ENCODE data around the gene PHYKPL. TPM values are rescaled to one million over a fixed set of nuclear protein-coding genes. Genes with fewer than 3 reads are reported as not detected.
"Not testable (repeated sequence)": the region's sequence is repeated elsewhere in the genome, so short reads cannot be mapped to it uniquely, and the experiment has no call there.

PHYKPL gene
- total and polyA plus RNA-seq, 2 donors (not counting 1 experiment from before 2014, with no cell fraction given), result 263 to 313 TPM

- Histone ChIP-seq H3K4me1 (ENCODE audit: control insufficient read depth in 2 of 2, insufficient read depth in 2 of 2, low read length in 2 of 2) (peaks cover 0 to 2% of the 10 kb centered on the region in 2 donors), H3K9ac (ENCODE audit: low read length) (no peak overlapping the region), H2AFZ (ENCODE audit: insufficient read depth, low read depth, low read length, poor library complexity, severe bottlenecking) (no peak overlapping the region), H3K4me2 (replicated peaks; ENCODE audit: low read depth, low read length, poor library complexity, severe bottlenecking) (no peak overlapping the region), H3K36me3 (replicated peaks in 1 of 2; ENCODE audit: control extremely low read depth in 1 of 2, control insufficient read depth in 1 of 2, extremely low read depth in 1 of 2, insufficient read depth in 2 of 2, low read length in 1 of 2) (no peaks in the 10 kb centered on the region), H3K27me3 (replicated peaks in 1 of 4; ENCODE audit: control extremely low read depth in 1 of 4, control insufficient read depth in 3 of 4, insufficient read depth in 4 of 4, low read length in 3 of 4) (peaks cover 0 to 12% (median 5%) of the 10 kb centered on the region in 4 experiments), H3K79me2 (ENCODE audit: control insufficient read depth, insufficient read depth, low read length) (peaks cover 1% of the 10 kb centered on the region), H3K27ac (ENCODE audit: low read length in 2 of 2) (no peak overlapping the region), H3K4me3 (ENCODE audit: control extremely low read depth in 1 of 5, extremely low read depth in 1 of 5, insufficient read depth in 1 of 5, low read depth in 2 of 5, low read length in 4 of 5) (no peak overlapping the region), H3K9me3 (ENCODE audit: control extremely low read depth in 1 of 3, control insufficient read depth in 2 of 3, insufficient read depth in 1 of 3, low read length in 2 of 3) (no peaks in the 10 kb centered on the region), H4K20me1 (ENCODE audit: control insufficient read depth, insufficient read depth, low read length, poor library complexity, severe bottlenecking) (no peaks in the 10 kb centered on the region)
- ATAC-seq (ENCODE audit: low read depth) (no peak), DNase-seq (no peak)
- ChIA-PET CTCF (no interaction called here), POLR2A (no interaction called here)
- Mint-ChIP-seq H3K4me1 (peaks cover 3% of the 10 kb centered on the region), H3K9me3 (ENCODE audit: insufficient read depth) (no peaks in the 10 kb centered on the region), H3K4me3 (no peak overlapping the region), H3K27ac (no peak overlapping the region), H3K27me3 (peaks cover 6% of the 10 kb centered on the region)
- 68% methylated on average over 10 of the region's 11 CpGs for WGBS (ENCODE audit: insufficient coverage)
- intact Hi-C loops (cut with micrococcal nuclease), result no loop called here
- no peak for TF ChIP-seq EZH2 (IDR thresholded peaks at IDR 0.05; ENCODE audit: borderline replicate concordance, insufficient read depth, low read depth, low read length, poor library complexity, severe bottlenecking)
- TF ChIP-seq, protein P1, sequence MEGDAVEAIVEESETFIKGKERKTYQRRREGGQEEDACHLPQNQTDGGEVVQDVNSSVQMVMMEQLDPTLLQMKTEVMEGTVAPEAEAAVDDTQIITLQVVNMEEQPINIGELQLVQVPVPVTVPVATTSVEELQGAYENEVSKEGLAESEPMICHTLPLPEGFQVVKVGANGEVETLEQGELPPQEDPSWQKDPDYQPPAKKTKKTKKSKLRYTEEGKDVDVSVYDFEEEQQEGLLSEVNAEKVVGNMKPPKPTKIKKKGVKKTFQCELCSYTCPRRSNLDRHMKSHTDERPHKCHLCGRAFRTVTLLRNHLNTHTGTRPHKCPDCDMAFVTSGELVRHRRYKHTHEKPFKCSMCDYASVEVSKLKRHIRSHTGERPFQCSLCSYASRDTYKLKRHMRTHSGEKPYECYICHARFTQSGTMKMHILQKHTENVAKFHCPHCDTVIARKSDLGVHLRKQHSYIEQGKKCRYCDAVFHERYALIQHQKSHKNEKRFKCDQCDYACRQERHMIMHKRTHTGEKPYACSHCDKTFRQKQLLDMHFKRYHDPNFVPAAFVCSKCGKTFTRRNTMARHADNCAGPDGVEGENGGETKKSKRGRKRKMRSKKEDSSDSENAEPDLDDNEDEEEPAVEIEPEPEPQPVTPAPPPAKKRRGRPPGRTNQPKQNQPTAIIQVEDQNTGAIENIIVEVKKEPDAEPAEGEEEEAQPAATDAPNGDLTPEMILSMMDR (IDR thresholded peaks at IDR 0.05), result no peak
These were observed 33.9 kb downstream of the PHYKPL start for GRCh38 chr5:178198706-178199105.

DNA sequence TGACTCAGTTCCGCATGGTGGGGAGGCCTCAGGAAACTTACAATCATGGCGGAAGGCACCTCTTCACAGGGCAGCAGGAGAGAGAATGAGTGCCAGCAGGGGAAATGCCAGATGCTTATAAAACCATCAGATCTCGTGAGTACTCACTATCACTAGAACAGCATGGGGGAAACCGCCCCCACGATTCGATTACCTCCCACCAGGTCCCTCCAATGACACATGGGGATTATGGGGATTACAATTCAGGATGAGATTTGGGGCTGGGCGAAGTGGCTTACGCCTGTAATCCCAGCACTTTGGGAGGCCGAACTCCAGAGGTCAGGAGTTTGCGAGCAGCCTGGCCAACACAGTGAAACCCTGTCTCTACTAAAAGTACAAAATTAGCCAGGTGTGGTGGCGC, 34.5 kb downstream of the PHYKPL start:
- H3K9ac ChIP-seq (ENCODE audit: low read length); H3K36me3 ChIP-seq (replicated peaks in 1 of 2; ENCODE audit: control extremely low read depth in 1 of 2, control insufficient read depth in 1 of 2, extremely low read depth in 1 of 2, insufficient read depth in 2 of 2, low read length in 1 of 2); DNase-seq; intact Hi-C loops (cut with micrococcal nuclease); H3K4me1 Mint-ChIP-seq; H3K4me2 ChIP-seq (replicated peaks; ENCODE audit: low read depth, low read length, poor library complexity, severe bottlenecking); H3K4me3 ChIP-seq (ENCODE audit: control extremely low read depth in 1 of 5, extremely low read depth in 1 of 5, insufficient read depth in 1 of 5, low read depth in 2 of 5, low read length in 4 of 5); H3K9me3 Mint-ChIP-seq (ENCODE audit: insufficient read depth); CTCF ChIA-PET; H4K20me1 ChIP-seq (ENCODE audit: control insufficient read depth, insufficient read depth, low read length, poor library complexity, severe bottlenecking); POLR2A ChIA-PET; H3K4me3 Mint-ChIP-seq; ATAC-seq (ENCODE audit: low read depth); H3K27ac ChIP-seq (ENCODE audit: low read length in 2 of 2); H3K27ac Mint-ChIP-seq; H2AFZ ChIP-seq (ENCODE audit: insufficient read depth, low read depth, low read length, poor library complexity, severe bottlenecking); H3K79me2 ChIP-seq (ENCODE audit: control insufficient read depth, insufficient read depth, low read length); H3K9me3 ChIP-seq (ENCODE audit: control extremely low read depth in 1 of 3, control insufficient read depth in 2 of 3, insufficient read depth in 1 of 3, low read length in 2 of 3); H3K4me1 ChIP-seq (ENCODE audit: control insufficient read depth in 2 of 2, insufficient read depth in 2 of 2, low read length in 2 of 2): not testable (repeated sequence)
- peaks cover 10% of the 10 kb centered on the region for H3K27me3 Mint-ChIP-seq
- peaks cover 0 to 17% (median 5%) of the 10 kb centered on the region in 4 experiments for H3K27me3 ChIP-seq (replicated peaks in 1 of 4; ENCODE audit: control extremely low read depth in 1 of 4, control insufficient read depth in 3 of 4, insufficient read depth in 4 of 4, low read length in 3 of 4)
- WGBS (ENCODE audit: insufficient coverage), result 93% methylated on average over 6 of the region's 11 CpGs

All from B cell (primary cell).